ENCODE measurements around the gene SEPTIN2. TPM values are rescaled to one million over a fixed set of nuclear protein-coding genes. Genes with fewer than 3 reads are reported as not detected.

The SEPTIN2 gene
- total RNA-seq, 4 donors from 2014 or later, result 135 to 631 (median 268) TPM

GRCh38 chr2:241279413-241279812, 36.3 kb upstream of the SEPTIN2 start:
- DNase-seq, result no peak
- H3K4me1 ChIP-seq, result no peaks in the 10 kb centered on the region
- TF ChIP-seq POLR2A (IDR thresholded peaks at IDR 0.05) (no peak), CTCF (IDR thresholded peaks at IDR 0.05) (no peak)
- H3K9me3 ChIP-seq, result no peaks in the 10 kb centered on the region
- H3K27ac ChIP-seq, result no peak overlapping the region
- H3K27me3 ChIP-seq, result no peaks in the 10 kb centered on the region
- no peak overlapping the region for H3K4me3 ChIP-seq
- intact Hi-C loops (cut with DNase I; ENCODE audit: low total_unique reads), result no loop called here
- no peaks in the 10 kb centered on the region for H3K36me3 ChIP-seq

GRCh38 chr2:241279828-241280227, 35.9 kb upstream of the SEPTIN2 start:
- Histone ChIP-seq H3K27me3 (no peaks in the 10 kb centered on the region), H3K4me3 (no peak overlapping the region), H3K27ac (no peak overlapping the region), H3K4me1 (no peaks in the 10 kb centered on the region), H3K9me3 (no peaks in the 10 kb centered on the region), H3K36me3 (no peaks in the 10 kb centered on the region)
- intact Hi-C loops (cut with DNase I; ENCODE audit: low total_unique reads), result no loop called here
- no peak for DNase-seq
- no peak for TF ChIP-seq CTCF (IDR thresholded peaks at IDR 0.05)
- TF ChIP-seq POLR2A (IDR thresholded peaks at IDR 0.05), result no peak

- Histone ChIP-seq H3K4me1 (no peaks in the 10 kb centered on the region), H3K4me3 (no peak overlapping the region), H3K27ac (no peak overlapping the region), H3K9me3 (no peaks in the 10 kb centered on the region), H3K36me3 (no peaks in the 10 kb centered on the region), H3K27me3 (no peaks in the 10 kb centered on the region)
- intact Hi-C loops (cut with DNase I; ENCODE audit: low total_unique reads), result no loop called here
- TF ChIP-seq CTCF (IDR thresholded peaks at IDR 0.05), result no peak
- no peak for TF ChIP-seq POLR2A (IDR thresholded peaks at IDR 0.05)
- no peak for DNase-seq
Observed at GRCh38 chr2:241280291-241280690, 35.4 kb upstream of the SEPTIN2 start.

GRCh38 chr2:241282555-241282954, 33.2 kb upstream of the SEPTIN2 start:
- Histone ChIP-seq H3K36me3 (no peaks in the 10 kb centered on the region), H3K27me3 (no peaks in the 10 kb centered on the region), H3K9me3 (no peaks in the 10 kb centered on the region), H3K27ac (no peak overlapping the region), H3K4me1 (no peaks in the 10 kb centered on the region), H3K4me3 (no peak overlapping the region)
- TF ChIP-seq CTCF (IDR thresholded peaks at IDR 0.05), result no peak
- no peak for TF ChIP-seq POLR2A (IDR thresholded peaks at IDR 0.05)
- intact Hi-C loops (cut with DNase I; ENCODE audit: low total_unique reads), result no loop called here
- DNase-seq, result no peak

GRCh38 chr2:241285596-241285995, 30.1 kb upstream of the SEPTIN2 start:
- intact Hi-C loops (cut with DNase I; ENCODE audit: low total_unique reads), result no loop called here
- TF ChIP-seq CTCF (IDR thresholded peaks at IDR 0.05), result no peak
- TF ChIP-seq POLR2A (IDR thresholded peaks at IDR 0.05), result no peak
- H3K4me1 ChIP-seq, result no peaks in the 10 kb centered on the region
- DNase-seq, result no peak
- no peaks in the 10 kb centered on the region for H3K36me3 ChIP-seq
- H3K27me3 ChIP-seq, result no peaks in the 10 kb centered on the region
- H3K9me3 ChIP-seq, result no peaks in the 10 kb centered on the region
- H3K27ac ChIP-seq, result no peak overlapping the region
- no peak overlapping the region for H3K4me3 ChIP-seq

Measured in uterus (tissue), 4 donors.